Upper lobe of right lung (tissue), 1 donor: Measurements from ENCODE around the gene PDCD2. TPM values are rescaled to one million over a fixed set of nuclear protein-coding genes. Genes with fewer than 3 reads are reported as not detected.

Source experiments
- ATAC-seq: fragments of 200-7000 bp; cut with Tn5 transposase; one replicate; pipeline ENCODE4 v1.9.1; 2020; ENCODE audit warnings: mild to moderate bottlenecking, moderate library complexity
- DNase-seq: peaks from one replicate; pipeline ENCODE4 v3.0.0-alpha.2; 2020
- H3K27ac ChIP-seq: fragments of 200-600 bp; one replicate; pipeline ENCODE4 v1.8.0; 2022
- H3K27me3 ChIP-seq: fragments of 200-600 bp; one replicate; pipeline ENCODE4 v1.8.0; 2022; ENCODE audit warnings: mild to moderate bottlenecking
- H3K36me3 ChIP-seq: fragments of 200-600 bp; one replicate; pipeline ENCODE4 v1.8.0; 2022
- H3K4me1 ChIP-seq: fragments of 200-600 bp; one replicate; pipeline ENCODE4 v1.8.0; 2022
- H3K4me3 ChIP-seq: fragments of 200-600 bp; one replicate; pipeline ENCODE4 v1.8.0; 2022; ENCODE audit warnings: mild to moderate bottlenecking
- H3K9me3 ChIP-seq: fragments of 200-600 bp; one replicate; pipeline ENCODE4 v1.8.0; 2022
- CTCF ChIP-seq: fragments of 200-600 bp; IDR thresholded peaks from one replicate; pipeline ENCODE4 v1.8.0; 2022; ENCODE audit warnings: antibody characterized with exemption
- intact Hi-C: fragments of 100-400 bp; cut with DNase I; formaldehyde crosslinking; loops from one replicate; pipeline ENCODE4 v1.11.0; 2022
- total RNA-seq: library from RNA; stranded (reverse); fragmentation: NEBNext Ultra II Directional; extraction: Animal tissue kit (Norgen Biotek cat#: 25700); gene quantifications from one replicate; pipeline ENCODE4 v1.2.1, GENCODE V29; 2021
- donor health status: DM: no; HTN: yes; CAD: no; lungs with severe emphysema.

Gene PDCD2
- total RNA-seq, 1 donor from 2014 or later: 41.3 TPM

GRCh38 chr6:170596426-170596825 lies 12.0 kb upstream of the PDCD2 start:
- ATAC-seq (no peak), DNase-seq (no peak)
- H3K36me3 ChIP-seq: no peaks in the 10 kb centered on the region
- H3K27me3 ChIP-seq: no peaks in the 10 kb centered on the region
- TF ChIP-seq CTCF: no peak
- intact Hi-C loops: no loop called here
- no peaks in the 10 kb centered on the region for H3K9me3 ChIP-seq
- no peaks in the 10 kb centered on the region for H3K4me1 ChIP-seq
- no peak overlapping the region for H3K27ac ChIP-seq
- no peak overlapping the region for H3K4me3 ChIP-seq

GRCh38 chr6:170590725-170591124 lies 6.3 kb upstream of the PDCD2 start:
- no peak for TF ChIP-seq CTCF

GRCh38 chr6:170584954-170585498 lies 589 bp upstream of the PDCD2 start:
- H3K27ac ChIP-seq: peak overlapping the region; percentile 93
- intact Hi-C loops: no loop called here
- no peaks in the 10 kb centered on the region for H3K27me3 ChIP-seq
- H3K36me3 ChIP-seq: peaks cover 24% of the 10 kb centered on the region
- ATAC-seq (no peak), DNase-seq (no peak)
- peaks cover 18% of the 10 kb centered on the region for H3K4me1 ChIP-seq
- H3K9me3 ChIP-seq: no peaks in the 10 kb centered on the region
- no peak for TF ChIP-seq CTCF
- peak overlapping the region; percentile 98 for H3K4me3 ChIP-seq

More at GRCh38 chr6:170590725-170591124, 6.3 kb upstream of the PDCD2 start:
- H3K4me1 ChIP-seq: peaks cover under 1% of the 10 kb centered on the region
- DNase-seq: no peak
- no peaks in the 10 kb centered on the region for H3K27me3 ChIP-seq
- no peak overlapping the region for H3K27ac ChIP-seq
- H3K9me3 ChIP-seq: no peaks in the 10 kb centered on the region
- intact Hi-C loops: no loop called here
- no peak overlapping the region for H3K4me3 ChIP-seq
- no peaks in the 10 kb centered on the region for H3K36me3 ChIP-seq
- no peak for ATAC-seq

GRCh38 chr6:170583756-170584180 lies 669 bp downstream of the PDCD2 start:
- peaks cover 18% of the 10 kb centered on the region for H3K4me1 ChIP-seq
- H3K9me3 ChIP-seq: no peaks in the 10 kb centered on the region
- no peak for DNase-seq
- TF ChIP-seq CTCF: no peak
- no peak for ATAC-seq
- H3K4me3 ChIP-seq: peak overlapping the region; percentile 98
- H3K36me3 ChIP-seq: peaks cover 36% of the 10 kb centered on the region
- intact Hi-C loops: no loop called here
- no peaks in the 10 kb centered on the region for H3K27me3 ChIP-seq
- peak overlapping the region; percentile 93 for H3K27ac ChIP-seq

GRCh38 chr6:170578909-170579308 lies 5.5 kb downstream of the PDCD2 start:
- no peak overlapping the region for H3K4me3 ChIP-seq
- TF ChIP-seq CTCF: no peak
- intact Hi-C loops: no loop called here
- DNase-seq (no peak), ATAC-seq (no peak)
- no peaks in the 10 kb centered on the region for H3K9me3 ChIP-seq
- peaks cover 82% of the 10 kb centered on the region for H3K36me3 ChIP-seq
- no peak overlapping the region for H3K27ac ChIP-seq
- peaks cover 9% of the 10 kb centered on the region for H3K4me1 ChIP-seq
- H3K27me3 ChIP-seq: no peaks in the 10 kb centered on the region

GRCh38 chr6:170575250-170575649 lies 9.2 kb downstream of the PDCD2 start:
- H3K4me3 ChIP-seq: no peak overlapping the region
- H3K27me3 ChIP-seq: no peaks in the 10 kb centered on the region
- peaks cover 93% of the 10 kb centered on the region for H3K36me3 ChIP-seq
- H3K27ac ChIP-seq: no peak overlapping the region
- ATAC-seq (no peak), DNase-seq (no peak)
- no peak for TF ChIP-seq CTCF
- H3K4me1 ChIP-seq: no peaks in the 10 kb centered on the region
- intact Hi-C loops: no loop called here
- H3K9me3 ChIP-seq: no peaks in the 10 kb centered on the region
